ENCODE measurements around the gene RASL10B.

DNA sequence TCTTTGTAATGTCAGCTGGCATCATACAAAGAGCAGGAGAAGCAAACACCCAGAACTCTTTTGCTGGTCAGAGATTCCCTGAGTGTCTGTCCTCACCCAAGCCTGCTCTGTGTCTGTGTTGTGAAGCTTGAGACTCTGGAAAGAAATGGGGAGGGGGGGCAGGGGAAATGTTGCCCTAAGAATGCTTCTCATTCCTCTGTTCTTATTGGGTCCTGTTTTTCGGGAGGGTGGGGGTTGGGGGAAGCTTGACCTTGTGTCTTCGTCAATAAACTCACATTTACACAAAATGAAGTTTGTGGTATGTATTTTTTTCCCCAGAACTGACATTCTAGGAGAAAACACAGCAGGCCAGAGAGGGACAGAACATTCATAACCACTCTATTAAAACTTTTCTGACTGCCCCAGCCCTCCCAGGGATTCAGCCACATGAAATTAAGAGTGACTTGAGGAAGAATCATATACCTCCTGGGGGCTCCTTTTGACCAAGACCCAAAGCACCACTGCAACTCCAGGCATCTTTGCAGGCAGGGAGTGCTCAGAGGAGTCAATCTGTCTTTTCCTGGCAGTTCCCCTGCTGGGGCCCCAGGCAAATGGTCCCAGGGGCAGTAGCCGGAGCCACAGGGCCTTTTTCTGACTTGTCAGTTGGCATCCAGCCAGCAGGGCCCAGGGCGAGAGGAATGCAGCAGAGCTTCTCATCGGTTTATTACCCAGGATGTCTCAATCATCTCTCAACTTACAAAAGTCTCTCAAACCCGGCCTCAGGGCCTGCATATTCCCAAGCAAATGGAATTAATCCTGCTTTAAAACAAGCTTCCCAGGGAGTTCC lies 5.1 kb upstream of the RASL10B start:
- TF ChIP-seq CTCF (IDR thresholded peaks at IDR 0.05) = no peak
- no peak for TF ChIP-seq POLR2A (IDR thresholded peaks at IDR 0.05)

All from thyroid gland (tissue), 4 donors.